SU-DHL-6 (cell line): ENCODE data around the gene GCKR.

Experiments
- EZH2phosphoT487 ChIP-seq: fragments of 200-600 bp; sonication (generic), shearing (Covaris generic); conservative IDR thresholded peaks from 2 replicates; pipeline ENCODE4 v1.6.1; 2018; ENCODE audit warnings: mild to moderate bottlenecking, antibody characterized with exemption, low read length, moderate library complexity, mixed read lengths
- TF ChIP-seq, protein P1 (sequence below): fragments of 200-600 bp; sonication (generic); IDR thresholded peaks from one replicate; pipeline ENCODE4 v1.5.1; 2017; ENCODE audit warnings: antibody characterized with exemption, mild to moderate bottlenecking, low read length, moderate library complexity; ENCODE audit not compliant: insufficient read depth, poor library complexity, severe bottlenecking

DNA sequence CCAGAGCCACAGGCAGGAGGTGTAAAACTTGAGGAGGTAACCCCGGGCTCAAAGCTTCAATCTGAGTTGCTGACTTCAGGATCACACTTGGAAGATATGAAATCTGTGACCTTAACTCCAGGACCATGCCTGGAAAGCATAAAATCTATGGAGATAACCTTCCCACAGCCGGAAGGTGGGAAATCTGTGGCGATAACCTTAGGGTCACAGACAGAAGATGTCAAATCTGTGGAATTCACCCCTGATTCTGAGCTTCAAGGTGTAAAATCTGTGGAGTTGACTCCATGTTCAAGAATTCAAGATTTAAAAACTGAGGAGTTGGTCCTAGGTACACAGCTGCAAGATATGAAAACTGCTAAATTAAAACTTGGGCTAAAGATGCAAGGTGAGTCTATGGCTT is 74.6 kb downstream of the GCKR start:
- TF ChIP-seq, protein P1, sequence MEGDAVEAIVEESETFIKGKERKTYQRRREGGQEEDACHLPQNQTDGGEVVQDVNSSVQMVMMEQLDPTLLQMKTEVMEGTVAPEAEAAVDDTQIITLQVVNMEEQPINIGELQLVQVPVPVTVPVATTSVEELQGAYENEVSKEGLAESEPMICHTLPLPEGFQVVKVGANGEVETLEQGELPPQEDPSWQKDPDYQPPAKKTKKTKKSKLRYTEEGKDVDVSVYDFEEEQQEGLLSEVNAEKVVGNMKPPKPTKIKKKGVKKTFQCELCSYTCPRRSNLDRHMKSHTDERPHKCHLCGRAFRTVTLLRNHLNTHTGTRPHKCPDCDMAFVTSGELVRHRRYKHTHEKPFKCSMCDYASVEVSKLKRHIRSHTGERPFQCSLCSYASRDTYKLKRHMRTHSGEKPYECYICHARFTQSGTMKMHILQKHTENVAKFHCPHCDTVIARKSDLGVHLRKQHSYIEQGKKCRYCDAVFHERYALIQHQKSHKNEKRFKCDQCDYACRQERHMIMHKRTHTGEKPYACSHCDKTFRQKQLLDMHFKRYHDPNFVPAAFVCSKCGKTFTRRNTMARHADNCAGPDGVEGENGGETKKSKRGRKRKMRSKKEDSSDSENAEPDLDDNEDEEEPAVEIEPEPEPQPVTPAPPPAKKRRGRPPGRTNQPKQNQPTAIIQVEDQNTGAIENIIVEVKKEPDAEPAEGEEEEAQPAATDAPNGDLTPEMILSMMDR, result no peak
- TF ChIP-seq EZH2phosphoT487, result no peak
